Prostate gland (tissue), 2 donors: Measurements from ENCODE around the gene ZNF688. TPM values are rescaled to one million over a fixed set of nuclear protein-coding genes. Genes with fewer than 3 reads are reported as not detected.

Experiments used
- DNase-seq: peaks from one replicate; pipeline ENCODE4 v3.0.0-alpha.2; 2019; ENCODE audit warnings: low spot score
- H3K27ac ChIP-seq, 2 donors: fragments of 200-600 bp; sonication (generic); 2 replicates each; pipeline ENCODE4 v1.5.1; 2017 to 2019
- H3K27me3 ChIP-seq: fragments of 200-600 bp; sonication (generic); replicated peaks from 2 replicates; pipeline ENCODE4 v1.5.1; 2019; ENCODE audit not compliant: insufficient read depth
- H3K36me3 ChIP-seq, 2 donors: fragments of 200-600 bp; sonication (generic); 1 replicate in 1 of 2; 2 replicates in 1 of 2; pipeline versions ENCODE4 v1.5.1 to v1.8.1; 2017 to 2019
- H3K4me1 ChIP-seq: fragments of 200-600 bp; sonication (generic); replicated peaks from 2 replicates; pipeline ENCODE4 v1.5.1; 2019
- H3K4me3 ChIP-seq, 2 donors: fragments of 200-600 bp; sonication (generic); 2 replicates each; pipeline ENCODE4 v1.5.1; 2017 to 2019
- H3K9me3 ChIP-seq: fragments of 200-600 bp; sonication (generic); 2 replicates; pipeline ENCODE4 v1.5.1; 2017
- CTCF ChIP-seq, 4 experiments: fragments of 200-600 bp in 2 of 4; fragments of 450-650 bp in 2 of 4; sonication (generic) in 2 of 4; IDR thresholded peaks; 1 replicate in 3 of 4; 2 replicates in 1 of 4; pipeline ENCODE4 v1.5.1; 2016 to 2019; ENCODE audit warnings: antibody characterized with exemption in 4 of 4, mild to moderate bottlenecking in 2 of 4, moderate library complexity in 2 of 4
- POLR2A ChIP-seq: fragments of 450-650 bp; IDR thresholded peaks from one replicate; pipeline ENCODE4 v1.6.1; 2016; ENCODE audit warnings: antibody characterized with exemption, mild to moderate bottlenecking
- POLR2AphosphoS5 ChIP-seq: sonication (generic); formaldehyde crosslinking; IDR thresholded peaks from one replicate; pipeline ENCODE4 v1.6.1; 2017; ENCODE audit warnings: antibody characterized with exemption
- WGBS: methylation state at CpG from one replicate; pipeline ENCODE4 v1.1.5; 2018; 5-methylcytosine and 5-hydroxymethylcytosine counted together
- intact Hi-C: fragments of 100-400 bp; cut with DNase I; formaldehyde crosslinking; loops from one replicate; pipeline ENCODE4 v1.14.2; 2022
- total RNA-seq, 2 donors: library from RNA; depleted of rRNA; stranded (reverse); fragments of >200 nt; gene quantifications; one replicate each; pipeline ENCODE4 v1.1.0, GENCODE V29; 2016

The ZNF688 gene
- total RNA-seq, 2 donors from 2014 or later: 20.4 to 21.5 TPM

DNA sequence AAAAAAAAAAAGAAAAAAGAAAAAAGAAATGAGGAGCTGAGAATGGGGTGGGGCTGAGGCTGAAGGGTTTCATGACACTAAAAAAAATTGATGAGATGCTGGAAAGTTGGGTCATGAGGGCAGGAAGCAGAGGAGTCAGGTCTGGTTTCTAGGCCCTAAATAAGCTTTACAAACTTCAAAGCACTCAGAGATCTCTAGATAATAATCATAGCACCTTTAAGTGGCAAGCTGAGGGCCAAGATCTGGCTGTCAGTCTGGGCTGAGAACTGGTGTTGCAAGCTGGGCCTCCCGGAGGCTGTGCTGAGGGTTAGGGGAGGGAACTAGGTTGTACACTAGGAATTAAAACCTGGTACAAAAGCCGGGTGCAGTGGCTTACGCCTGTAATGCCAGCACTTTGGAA lies 19.7 kb downstream of the ZNF688 start:
- H3K4me1 ChIP-seq: no peaks in the 10 kb centered on the region
- DNase-seq: no peak
- peaks cover 0 to 9% of the 10 kb centered on the region in 2 donors for H3K36me3 ChIP-seq
- no peaks in the 10 kb centered on the region for H3K27me3 ChIP-seq
- intact Hi-C loops: no loop called here
- H3K27ac ChIP-seq: no peak overlapping the region
- TF ChIP-seq POLR2AphosphoS5 (no peak), CTCF (IDR thresholded peaks at IDR 0.05) (no peak), POLR2A (no peak)
- H3K4me3 ChIP-seq: no peak overlapping the region
- WGBS: 40% methylated on average over 3 of the region's 3 CpGs
- no peaks in the 10 kb centered on the region for H3K9me3 ChIP-seq

DNA sequence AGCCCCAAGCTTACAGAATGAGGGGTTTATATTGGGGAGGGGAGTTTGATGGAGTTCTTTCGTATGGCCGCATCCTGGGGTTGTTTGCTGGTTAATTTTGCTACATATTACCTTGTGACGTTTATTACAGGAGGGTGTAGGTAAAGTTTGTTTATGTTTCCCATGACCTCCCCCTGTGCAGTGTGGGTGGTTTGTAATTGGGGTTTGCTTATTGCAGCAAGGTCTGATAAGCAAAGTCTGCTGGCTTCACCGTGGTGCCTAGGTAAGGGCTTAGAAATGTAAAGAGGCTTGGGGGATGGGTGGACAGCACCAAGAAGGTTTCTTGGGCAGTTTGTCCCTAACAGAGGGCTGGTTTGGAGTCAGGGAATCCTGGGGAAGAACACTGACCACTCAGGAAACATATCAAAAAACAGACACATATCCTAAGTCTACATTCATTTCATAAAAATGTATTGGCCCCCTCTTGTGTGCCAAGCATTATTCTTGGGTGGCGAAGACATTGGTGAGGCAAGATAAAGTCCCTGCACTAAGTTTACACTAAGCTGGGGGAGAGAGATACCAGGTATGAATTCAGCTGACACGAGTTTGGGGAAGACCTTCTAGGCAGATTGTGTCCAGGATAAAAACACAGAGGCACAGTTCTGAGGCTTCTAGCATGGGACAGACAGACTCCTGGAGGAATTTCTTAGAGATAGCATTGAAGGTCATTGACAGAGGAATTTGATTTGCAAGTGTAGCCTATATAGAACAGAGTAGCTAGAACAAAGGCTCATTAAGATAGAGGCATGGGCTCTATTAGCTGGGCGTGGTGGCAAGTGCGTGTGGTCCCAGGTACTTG lies 22.9 kb downstream of the ZNF688 start:
- Histone ChIP-seq H3K4me1 (no peaks in the 10 kb centered on the region), H3K27ac (no peak overlapping the region), H3K4me3 (no peak overlapping the region), H3K27me3 (no peaks in the 10 kb centered on the region), H3K36me3 (no peaks in the 10 kb centered on the region), H3K9me3 (no peaks in the 10 kb centered on the region)
- TF ChIP-seq CTCF (IDR thresholded peaks at IDR 0.05) (no peak), POLR2A (no peak), POLR2AphosphoS5 (no peak)
- intact Hi-C loops: no loop called here
- 70% methylated on average over 8 of the region's 8 CpGs for WGBS
- no peak for DNase-seq

- H3K27me3 ChIP-seq: no peaks in the 10 kb centered on the region
- intact Hi-C loops: no loop called here
- no peak overlapping the region for H3K4me3 ChIP-seq
- no peak overlapping the region for H3K27ac ChIP-seq
- no peak for TF ChIP-seq POLR2A
- TF ChIP-seq POLR2AphosphoS5: no peak
- no peak for TF ChIP-seq CTCF (IDR thresholded peaks at IDR 0.05)
- no peaks in the 10 kb centered on the region for H3K9me3 ChIP-seq
- 81% methylated on average over 8 of the region's 8 CpGs for WGBS
- DNase-seq: no peak
- no peaks in the 10 kb centered on the region for H3K36me3 ChIP-seq
- H3K4me1 ChIP-seq: no peaks in the 10 kb centered on the region
Measured at GRCh38 chr16:30546115-30546514, 25.4 kb downstream of the ZNF688 start.

DNA sequence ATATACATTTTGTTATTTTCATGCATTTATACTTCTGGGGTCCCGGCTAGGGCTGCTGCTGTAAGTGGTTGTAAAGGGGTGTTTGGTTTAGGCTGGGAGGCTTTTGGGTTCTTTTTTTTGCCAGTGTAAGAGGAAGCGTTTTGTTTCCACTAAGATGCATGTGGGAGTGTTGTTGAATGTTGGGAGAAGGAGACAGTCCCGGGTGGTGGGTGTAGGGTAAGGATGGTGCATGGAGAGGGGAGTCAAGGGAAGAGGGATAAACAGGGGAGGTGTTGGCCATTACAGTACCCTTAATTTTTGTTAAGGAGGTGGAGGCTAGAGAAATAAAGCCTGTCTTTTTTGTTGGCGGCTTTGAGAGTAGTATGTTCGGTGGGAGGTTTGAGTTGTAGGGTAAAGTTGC lies 28.4 kb downstream of the ZNF688 start:
- Histone ChIP-seq H3K36me3 (no peaks in the 10 kb centered on the region), H3K27ac (no peak overlapping the region), H3K27me3 (no peaks in the 10 kb centered on the region), H3K4me1 (no peaks in the 10 kb centered on the region), H3K9me3 (no peaks in the 10 kb centered on the region), H3K4me3 (no peak overlapping the region)
- intact Hi-C loops: no loop called here
- 80% methylated on average over 5 of the region's 5 CpGs for WGBS
- no peak for DNase-seq
- TF ChIP-seq POLR2AphosphoS5: no peak
- no peak for TF ChIP-seq POLR2A
- no peak for TF ChIP-seq CTCF (IDR thresholded peaks at IDR 0.05)
